ENCODE data around the gene ECD.
A peak's percentile ranks its signal among the peaks of the same experiment; 100 is the strongest.

ECD gene

DNA sequence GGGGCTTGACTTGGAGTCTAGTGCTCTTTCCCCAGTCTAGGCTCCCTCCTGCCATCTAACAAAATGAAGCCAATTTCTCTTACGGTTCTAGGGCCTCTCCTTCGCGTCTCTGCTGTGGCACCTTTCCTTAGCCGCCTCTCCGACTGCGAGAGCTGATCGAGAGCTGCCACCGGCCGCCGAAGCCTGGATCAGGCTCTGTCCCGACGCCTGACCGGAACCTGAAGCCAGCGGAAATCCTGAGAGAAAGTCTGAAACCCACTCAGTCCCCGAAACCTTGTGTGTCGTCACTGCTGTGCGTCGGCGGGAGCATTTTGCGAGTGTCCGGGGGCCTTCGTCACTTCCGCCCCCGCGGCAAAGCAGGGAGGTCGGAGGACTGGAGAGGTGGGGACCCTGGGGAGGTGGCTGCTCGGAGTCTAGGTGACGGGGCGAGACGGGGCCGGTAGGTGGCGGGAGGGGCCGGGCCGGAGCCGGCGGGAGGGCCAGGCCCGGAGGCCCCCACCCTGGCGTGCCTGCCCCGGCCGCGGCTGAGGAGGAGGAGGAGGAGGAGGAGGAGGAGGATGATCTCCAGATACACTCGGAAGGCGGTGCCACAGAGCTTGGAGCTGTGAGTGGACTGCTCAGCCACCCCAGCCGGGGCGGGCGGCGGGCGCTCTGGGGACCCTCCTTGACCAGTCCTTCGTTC lies at the start of gene ECD, which contains the start of gene FAM149B1:
TSS of gene ECD (minus strand) at position 226 of the 682 bp plus-strand sequence. CDS start 4,071 bp downstream, outside the sequence.
TSS of gene FAM149B1 (plus strand) at position 337 of the 682 bp plus-strand sequence. CDS start at position 558, 221 bp downstream.
- H3K27ac ChIP-seq, result peak within 1 kb of the TSS; percentile 89
- TF ChIP-seq, protein P1, sequence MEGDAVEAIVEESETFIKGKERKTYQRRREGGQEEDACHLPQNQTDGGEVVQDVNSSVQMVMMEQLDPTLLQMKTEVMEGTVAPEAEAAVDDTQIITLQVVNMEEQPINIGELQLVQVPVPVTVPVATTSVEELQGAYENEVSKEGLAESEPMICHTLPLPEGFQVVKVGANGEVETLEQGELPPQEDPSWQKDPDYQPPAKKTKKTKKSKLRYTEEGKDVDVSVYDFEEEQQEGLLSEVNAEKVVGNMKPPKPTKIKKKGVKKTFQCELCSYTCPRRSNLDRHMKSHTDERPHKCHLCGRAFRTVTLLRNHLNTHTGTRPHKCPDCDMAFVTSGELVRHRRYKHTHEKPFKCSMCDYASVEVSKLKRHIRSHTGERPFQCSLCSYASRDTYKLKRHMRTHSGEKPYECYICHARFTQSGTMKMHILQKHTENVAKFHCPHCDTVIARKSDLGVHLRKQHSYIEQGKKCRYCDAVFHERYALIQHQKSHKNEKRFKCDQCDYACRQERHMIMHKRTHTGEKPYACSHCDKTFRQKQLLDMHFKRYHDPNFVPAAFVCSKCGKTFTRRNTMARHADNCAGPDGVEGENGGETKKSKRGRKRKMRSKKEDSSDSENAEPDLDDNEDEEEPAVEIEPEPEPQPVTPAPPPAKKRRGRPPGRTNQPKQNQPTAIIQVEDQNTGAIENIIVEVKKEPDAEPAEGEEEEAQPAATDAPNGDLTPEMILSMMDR (conservative IDR thresholded peaks at IDR 0.05), result no peak; the same call in 1 of the 2 replicates

DNA sequence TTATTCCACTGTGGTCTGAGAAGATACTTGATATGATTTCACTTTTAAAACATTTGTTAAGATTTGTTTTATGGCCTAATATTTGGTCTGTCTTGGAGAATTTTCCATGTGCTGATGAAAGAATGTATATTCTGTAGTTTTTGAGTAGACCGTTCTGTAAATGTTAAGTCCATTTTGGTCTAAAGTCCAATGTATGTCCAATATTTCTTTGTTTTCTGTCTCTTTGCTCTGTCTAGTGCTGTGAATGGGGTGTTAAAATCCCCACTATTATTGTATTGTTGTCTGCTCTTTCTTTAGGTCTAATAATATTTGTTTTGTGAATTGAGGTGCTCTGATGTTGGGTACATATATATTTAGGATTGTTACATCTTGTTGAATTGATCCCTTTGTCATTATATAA lies 47.9 kb upstream of the ECD start:
- no peak overlapping the region for H3K27ac ChIP-seq
- TF ChIP-seq, protein P1 (conservative IDR thresholded peaks at IDR 0.05), result no peak

DNA sequence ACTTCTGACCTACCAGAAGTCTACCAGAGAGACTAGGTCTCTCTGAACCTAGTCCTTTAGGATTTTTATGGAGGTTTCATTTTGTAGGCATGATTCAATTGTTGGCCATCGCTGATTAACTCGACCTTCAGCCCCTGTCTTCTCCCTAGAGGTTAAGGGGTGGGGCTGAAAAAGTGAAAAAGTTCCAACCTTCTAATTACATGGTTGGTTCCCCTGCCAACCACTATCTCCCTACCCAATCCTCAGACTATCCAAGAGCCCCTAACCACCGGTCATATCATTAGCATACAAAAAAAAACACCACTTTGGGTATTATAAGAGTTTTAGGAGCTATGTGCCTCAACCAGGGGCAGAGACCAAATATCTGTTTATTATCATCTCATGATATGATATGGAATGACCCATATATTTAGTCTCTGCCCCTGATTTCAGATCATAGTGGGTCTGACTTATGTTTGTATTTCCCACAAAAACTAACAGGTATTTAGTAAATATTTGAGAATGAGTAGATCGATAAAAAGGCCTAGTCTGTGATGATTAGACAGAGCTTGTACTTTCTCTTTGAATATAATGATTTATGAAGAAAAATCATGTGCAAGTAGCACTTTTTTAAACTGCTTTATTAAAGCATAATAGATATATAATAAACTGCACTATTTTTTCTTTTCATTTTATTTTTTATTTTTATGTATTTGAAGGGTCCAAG lies 43.5 kb upstream of the ECD start:
- H3K27ac ChIP-seq, result no peak overlapping the region
- TF ChIP-seq, protein P1 (conservative IDR thresholded peaks at IDR 0.05), result no peak

DNA sequence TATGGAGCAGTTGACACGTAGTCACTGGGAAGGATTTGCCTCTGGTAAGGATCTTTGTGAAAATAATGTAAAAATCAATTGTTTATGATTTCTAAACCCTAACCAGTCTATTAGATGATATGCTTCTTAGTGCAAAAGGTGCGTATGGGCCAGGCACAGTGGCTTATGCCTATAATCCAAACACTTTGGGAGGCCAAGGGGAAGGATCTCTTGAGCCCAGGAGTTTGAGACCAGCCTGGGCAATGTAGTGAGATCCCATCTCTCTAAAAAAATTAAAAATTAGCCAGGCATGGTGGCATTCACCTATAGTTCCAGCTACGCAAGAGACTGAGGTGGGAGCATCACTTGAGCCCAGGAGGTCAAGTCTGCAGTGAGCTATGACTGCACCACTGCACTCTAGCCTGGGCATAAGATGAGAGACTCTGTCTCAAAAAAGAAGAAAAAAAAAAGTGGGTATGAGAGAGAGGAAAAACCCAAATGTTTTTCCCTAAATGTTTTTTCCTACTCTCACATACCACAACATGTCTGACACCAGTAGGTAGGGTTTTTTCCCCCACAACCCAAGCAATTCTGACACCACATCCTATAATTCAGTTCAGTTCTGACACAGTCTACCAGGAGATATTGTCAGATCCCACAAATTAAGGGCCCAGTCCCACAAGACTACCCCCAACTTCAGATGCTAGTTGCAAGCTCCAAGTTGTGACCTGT lies 42.7 kb upstream of the ECD start:
- TF ChIP-seq, protein P1 (conservative IDR thresholded peaks at IDR 0.05), result no peak
- H3K27ac ChIP-seq, result no peak overlapping the region

DNA sequence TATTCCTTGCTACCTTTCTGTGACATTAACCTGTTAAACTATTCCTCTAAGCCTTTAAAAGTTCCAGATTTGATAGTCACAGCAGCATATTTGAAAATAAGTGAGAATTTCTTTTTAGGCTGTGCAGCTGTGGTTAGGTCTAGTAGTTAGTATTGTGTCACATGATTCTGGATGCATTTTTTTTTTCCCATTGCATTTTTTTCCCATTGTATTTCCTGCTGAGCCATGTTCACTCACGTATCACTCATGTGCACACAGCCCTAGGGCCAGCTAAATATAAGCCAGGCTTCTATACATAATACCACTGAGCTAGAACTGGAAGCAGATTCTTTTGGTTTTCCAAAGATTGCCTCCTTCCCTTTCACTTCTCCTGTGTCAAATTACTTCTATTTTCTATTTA lies 41.9 kb upstream of the ECD start:
- H3K27ac ChIP-seq, result no peak overlapping the region
- TF ChIP-seq, protein P1 (conservative IDR thresholded peaks at IDR 0.05), result no peak

DNA sequence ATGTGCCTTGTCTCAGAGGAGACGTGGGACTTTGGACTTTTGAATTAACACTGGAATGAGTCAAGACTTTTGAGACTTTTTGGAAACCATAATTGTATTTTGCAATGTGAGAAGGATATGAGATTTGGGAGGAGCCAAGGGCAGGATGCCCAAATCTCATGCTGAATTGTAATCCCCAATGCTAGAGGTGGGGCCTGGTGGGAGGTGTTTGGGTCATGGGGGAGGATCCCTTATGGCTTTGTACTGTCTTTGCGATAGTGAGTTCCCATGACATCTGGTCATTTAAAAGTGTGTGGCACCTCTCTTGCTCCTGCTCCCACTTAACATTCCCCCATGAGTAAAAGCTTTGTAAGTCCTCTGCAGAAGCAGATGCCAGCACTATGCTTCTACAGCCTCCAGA lies 40.1 kb upstream of the ECD start:
- TF ChIP-seq, protein P1 (conservative IDR thresholded peaks at IDR 0.05), result no peak
- H3K27ac ChIP-seq, result no peak overlapping the region

DNA sequence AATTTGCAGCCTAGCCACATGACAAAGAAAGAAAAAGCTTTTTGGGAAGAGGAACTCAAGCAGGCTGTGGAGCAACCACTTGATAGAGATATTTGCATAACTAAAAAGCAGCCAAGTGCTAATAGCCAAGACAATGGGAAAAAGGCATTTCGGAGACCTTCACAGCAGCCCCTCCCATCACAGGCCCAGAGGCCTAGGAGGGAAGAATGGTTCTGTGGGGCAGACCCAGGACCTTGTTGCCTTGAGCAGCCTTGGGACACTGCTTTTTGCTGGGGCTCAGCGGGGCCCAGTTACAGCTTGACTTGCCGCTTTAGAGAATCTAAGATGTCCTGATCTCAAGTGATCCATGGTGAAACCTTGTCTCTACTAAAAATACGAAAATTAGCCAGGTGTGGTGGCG lies 38.6 kb upstream of the ECD start:
- TF ChIP-seq, protein P1 (conservative IDR thresholded peaks at IDR 0.05), result no peak
- H3K27ac ChIP-seq, result no peak overlapping the region
